ENCODE measurements around the gene CPB1.

The CPB1 gene

DNA sequence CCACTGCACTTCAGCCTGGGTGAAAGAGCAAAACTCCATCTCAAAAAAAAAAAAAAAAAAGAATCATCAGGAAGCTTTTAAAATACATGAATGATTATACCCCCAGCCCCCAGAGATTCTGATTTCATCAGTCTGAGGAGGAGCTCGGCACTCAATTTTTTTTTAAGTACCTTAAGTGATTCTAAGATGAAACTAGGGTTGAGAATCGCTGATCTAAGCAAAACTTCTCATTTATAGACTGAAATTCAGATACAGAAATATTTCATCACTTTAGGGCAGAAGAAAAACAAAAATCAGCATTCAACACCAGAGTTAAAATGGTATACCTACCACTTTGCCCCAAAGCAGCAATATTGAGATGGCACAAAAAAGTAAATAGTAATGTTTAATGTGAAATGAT lies 62.2 kb downstream of the CPB1 start:
- no peak for DNase-seq

DNA sequence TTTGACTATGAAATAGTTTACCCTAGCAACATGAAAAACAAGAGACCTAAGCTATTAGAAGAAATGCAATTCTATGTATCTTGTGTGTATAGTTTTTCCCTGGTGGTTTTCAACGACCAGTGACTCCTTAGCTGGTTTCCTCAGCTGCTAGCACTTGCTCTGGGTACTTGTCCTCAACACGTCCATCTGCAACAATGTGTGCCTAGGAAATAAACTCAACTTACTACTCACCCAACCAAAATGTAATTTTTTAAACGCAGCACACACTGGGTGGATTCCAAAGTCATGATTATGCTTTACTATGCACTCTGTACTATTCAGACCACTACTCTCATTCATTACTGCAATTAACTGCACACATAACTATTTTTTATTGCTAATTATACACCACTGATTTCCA lies 68.5 kb downstream of the CPB1 start:
- DNase-seq = no peak

DNA sequence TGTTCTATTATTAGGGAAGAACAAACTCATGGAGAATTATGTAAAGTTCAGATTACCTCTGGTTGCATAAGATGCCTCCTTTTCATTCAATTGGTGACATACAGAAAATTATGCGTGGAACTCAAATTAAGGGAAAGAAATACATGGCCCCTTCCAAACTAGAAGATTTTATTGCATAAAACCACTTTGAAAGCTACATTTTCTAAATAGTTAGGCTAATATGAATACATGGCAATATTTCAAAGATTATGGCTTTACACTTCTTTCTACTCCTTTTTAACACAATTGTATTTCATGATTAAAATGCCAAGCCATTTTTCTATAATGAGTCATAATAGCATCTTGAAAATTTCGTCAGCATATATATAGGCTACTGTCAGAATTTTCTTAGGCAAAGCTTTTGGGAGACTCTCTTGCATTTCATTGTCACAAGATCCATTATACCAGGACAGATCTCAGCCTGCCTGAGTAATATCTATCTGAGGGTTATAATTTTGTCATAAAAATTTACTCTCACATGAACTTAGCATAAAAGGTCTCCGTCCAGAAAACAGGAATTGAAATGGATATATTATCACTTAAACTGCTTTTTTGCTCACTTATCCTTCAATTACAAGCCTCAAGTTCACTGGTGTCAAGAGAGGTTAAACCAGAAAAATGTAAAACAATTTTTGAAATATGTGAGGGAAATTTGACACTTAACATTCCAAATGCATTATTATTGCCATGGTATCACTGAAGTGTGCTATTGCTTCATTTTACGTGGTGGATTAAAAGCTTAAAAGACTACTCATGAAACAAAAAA lies 74.6 kb downstream of the CPB1 start:
- no peak for DNase-seq

DNA sequence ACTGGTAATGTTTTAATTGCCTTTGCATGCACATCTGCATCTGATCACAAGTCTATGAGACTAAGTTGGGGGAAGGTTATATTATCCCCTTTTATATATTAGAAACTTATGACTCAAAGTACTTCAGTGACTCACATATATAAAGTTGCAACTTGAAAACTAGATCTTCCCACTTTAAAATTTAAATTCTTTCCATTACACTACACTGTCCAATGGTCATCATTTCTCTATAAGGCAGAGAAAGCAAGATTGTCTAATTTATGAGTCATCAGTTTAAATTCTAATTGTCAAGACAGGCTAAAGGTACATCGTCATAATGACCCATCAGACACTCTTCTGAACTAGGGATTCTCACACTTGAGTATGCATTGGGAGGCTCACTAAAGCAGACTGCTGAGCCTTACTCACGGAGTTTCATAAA lies 75.4 kb downstream of the CPB1 start:
- DNase-seq = no peak

DNA sequence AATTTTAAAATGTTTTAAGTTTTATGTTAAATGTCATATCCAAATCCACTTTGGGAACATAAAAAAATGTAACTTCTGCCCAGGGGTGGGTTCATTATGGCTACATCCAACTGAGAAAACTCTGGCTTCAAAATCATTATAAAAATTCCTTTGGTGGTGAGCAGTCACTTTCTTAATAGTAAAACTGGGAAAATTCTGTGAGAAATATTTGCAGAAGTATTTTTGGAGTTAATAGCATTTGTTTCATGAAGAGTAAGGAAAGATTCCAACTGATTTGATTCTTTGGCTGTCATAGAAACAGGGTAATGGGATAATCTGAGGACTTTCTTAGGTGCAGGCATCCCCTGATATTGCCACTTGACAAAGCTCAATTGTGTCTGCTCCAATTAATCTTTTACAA lies 76.3 kb downstream of the CPB1 start:
- DNase-seq = no peak

DNA sequence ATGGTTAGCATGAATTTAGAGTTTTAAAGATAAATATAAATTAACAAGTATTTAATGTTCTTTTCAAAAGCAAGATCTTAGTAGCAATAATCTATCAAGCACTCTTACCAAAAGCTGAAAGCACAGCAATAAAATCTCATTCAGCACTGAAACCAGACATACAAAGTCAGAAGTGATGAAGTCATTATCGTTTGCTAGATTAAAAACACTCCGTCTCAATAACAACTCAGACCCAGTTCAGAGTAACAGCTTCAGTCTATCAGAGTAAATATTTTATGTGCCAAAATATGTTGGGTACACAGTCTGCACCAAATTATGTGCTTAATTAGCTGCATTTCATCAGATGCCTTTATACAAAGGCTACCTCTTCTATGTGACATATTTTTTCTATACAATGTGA lies 79.1 kb downstream of the CPB1 start:
- no peak for DNase-seq

Data from NCI-H524 treated with DMSO at 0.1 percent for 48 hours (cell line).